Kidney epithelial cell (primary cell): Measurements from ENCODE around the gene NARF. TPM values are rescaled to one million over a fixed set of nuclear protein-coding genes. Genes with fewer than 3 reads are reported as not detected.

Experiments used
- DNase-seq: peaks from one replicate; pipeline ENCODE4 v3.0.0-alpha.2; 2010; ENCODE audit warnings: low read depth
- H3K27me3 ChIP-seq: 2 replicates; pipeline ENCODE4 v1.6.0; 2011; ENCODE audit warnings: low read length; ENCODE audit not compliant: control insufficient read depth, insufficient read depth
- H3K36me3 ChIP-seq: 2 replicates; pipeline ENCODE4 v1.5.1; 2011; ENCODE audit warnings: low read length; ENCODE audit not compliant: control insufficient read depth, insufficient read depth
- H3K4me3 ChIP-seq: 2 replicates; pipeline ENCODE4 v1.5.1; 2011; ENCODE audit warnings: low read depth, mild to moderate bottlenecking, control low read depth, low read length
- total RNA-seq: library from RNA; depleted of rRNA; stranded (reverse); fragments of >200 nt; gene quantifications from 2 replicates; pipeline ENCODE4 v1.2.3, GENCODE V29; 2015
- TF ChIP-seq, protein P1 (sequence below): IDR thresholded peaks from 2 replicates; pipeline ENCODE4 v1.5.1; 2011; ENCODE audit warnings: mild to moderate bottlenecking, moderate library complexity, low read length, control low read depth, inconsistent platforms; ENCODE audit not compliant: insufficient read depth, poor library complexity, severe bottlenecking

The NARF gene
- total RNA-seq, 1 donor from 2014 or later, result 59.9 TPM

DNA sequence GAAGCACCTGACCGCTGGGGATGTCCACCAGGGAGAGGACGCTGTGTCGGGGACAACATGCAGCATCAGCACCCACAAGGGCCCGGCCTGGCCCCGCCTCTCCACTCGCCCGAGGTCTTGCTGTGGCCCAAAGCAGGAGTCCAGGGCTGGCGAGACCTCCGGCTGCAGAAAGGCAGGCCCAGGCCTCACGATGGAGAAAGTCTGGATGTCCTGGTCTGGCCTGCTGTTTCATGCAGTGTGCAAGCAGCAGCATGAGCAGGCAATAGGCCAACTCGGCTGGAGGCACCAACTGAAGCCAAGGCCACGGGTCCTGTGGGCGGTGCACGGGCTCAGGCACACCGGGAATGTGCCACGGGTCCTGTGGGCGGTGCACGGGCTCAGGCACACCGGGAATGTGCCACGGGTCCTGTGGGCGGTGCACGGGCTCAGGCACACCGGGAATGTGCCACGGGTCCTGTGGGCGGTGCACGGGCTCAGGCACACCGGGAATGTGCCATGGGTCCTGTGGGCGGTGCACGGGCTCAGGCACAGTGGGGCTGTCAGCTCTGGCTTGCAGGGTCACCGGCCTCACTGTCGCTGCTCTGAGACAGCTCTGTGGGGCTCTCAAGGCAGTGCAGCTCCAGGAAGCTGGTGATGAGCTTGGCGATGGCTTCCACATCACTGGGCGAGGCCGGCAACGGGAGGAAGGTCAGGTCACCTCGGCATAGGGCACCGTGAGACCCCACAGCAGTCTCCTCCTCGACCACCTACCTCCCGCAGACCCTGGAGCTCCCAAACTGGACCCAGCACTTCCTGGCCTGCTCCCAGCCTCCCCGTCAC lies 14.9 kb upstream of the NARF start:
- TF ChIP-seq, protein P1, sequence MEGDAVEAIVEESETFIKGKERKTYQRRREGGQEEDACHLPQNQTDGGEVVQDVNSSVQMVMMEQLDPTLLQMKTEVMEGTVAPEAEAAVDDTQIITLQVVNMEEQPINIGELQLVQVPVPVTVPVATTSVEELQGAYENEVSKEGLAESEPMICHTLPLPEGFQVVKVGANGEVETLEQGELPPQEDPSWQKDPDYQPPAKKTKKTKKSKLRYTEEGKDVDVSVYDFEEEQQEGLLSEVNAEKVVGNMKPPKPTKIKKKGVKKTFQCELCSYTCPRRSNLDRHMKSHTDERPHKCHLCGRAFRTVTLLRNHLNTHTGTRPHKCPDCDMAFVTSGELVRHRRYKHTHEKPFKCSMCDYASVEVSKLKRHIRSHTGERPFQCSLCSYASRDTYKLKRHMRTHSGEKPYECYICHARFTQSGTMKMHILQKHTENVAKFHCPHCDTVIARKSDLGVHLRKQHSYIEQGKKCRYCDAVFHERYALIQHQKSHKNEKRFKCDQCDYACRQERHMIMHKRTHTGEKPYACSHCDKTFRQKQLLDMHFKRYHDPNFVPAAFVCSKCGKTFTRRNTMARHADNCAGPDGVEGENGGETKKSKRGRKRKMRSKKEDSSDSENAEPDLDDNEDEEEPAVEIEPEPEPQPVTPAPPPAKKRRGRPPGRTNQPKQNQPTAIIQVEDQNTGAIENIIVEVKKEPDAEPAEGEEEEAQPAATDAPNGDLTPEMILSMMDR, result no peak
- Histone ChIP-seq H3K4me3 (no peak overlapping the region), H3K36me3 (peaks cover 3% of the 10 kb centered on the region)

GRCh38 chr17:82444284-82444893 lies 14.2 kb upstream of the NARF start:
- TF ChIP-seq, protein P1, result no peak
- DNase-seq, result no peak
- Histone ChIP-seq H3K36me3 (peaks cover 3% of the 10 kb centered on the region), H3K27me3 (no peaks in the 10 kb centered on the region), H3K4me3 (no peak overlapping the region)

More for the DNA sequence above, 14.9 kb upstream of the NARF start:
- no peak for DNase-seq
- no peaks in the 10 kb centered on the region for H3K27me3 ChIP-seq

DNA sequence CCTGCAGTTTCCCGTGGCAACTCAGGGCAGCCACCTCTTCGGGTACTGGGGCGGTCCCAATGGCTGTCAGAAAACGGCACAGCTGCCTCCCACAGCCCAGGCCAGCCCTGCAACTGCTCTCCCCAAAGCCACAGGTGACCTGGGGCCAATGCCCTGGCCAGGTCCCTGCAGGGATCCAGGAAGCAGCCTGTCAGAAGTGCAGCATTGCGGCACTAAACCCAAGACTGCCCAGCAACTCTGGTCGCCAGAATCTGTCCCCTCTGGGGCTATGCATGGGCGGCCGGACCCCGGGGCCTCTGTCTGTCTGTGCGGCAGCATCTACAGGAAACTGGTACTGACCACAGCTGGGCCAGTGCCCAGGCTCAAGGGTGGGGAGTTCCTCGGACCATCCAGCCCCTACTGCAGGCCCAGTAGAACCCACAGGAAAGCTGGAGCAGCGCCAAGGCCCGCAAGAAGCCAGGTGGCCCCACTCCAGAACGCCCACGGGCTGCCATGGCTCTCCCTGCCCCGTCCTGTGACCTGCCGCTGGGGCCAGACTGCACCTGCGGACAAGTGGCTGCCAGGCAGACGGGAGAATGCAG lies 13.5 kb upstream of the NARF start:
- no peak for DNase-seq
- Histone ChIP-seq H3K4me3 (no peak overlapping the region), H3K27me3 (no peaks in the 10 kb centered on the region), H3K36me3 (peaks cover 3% of the 10 kb centered on the region)
- TF ChIP-seq, protein P1, result no peak

- TF ChIP-seq, protein P1, result no peak
- H3K27me3 ChIP-seq, result no peaks in the 10 kb centered on the region
- no peak for DNase-seq
- peaks cover 3% of the 10 kb centered on the region for H3K36me3 ChIP-seq
- no peak overlapping the region for H3K4me3 ChIP-seq
These were observed 13.0 kb upstream of the NARF start for GRCh38 chr17:82445542-82445941.

GRCh38 chr17:82446124-82446523 lies 12.4 kb upstream of the NARF start:
- Histone ChIP-seq H3K27me3 (no peaks in the 10 kb centered on the region), H3K4me3 (no peak overlapping the region), H3K36me3 (peaks cover 3% of the 10 kb centered on the region)
- DNase-seq, result no peak
- TF ChIP-seq, protein P1, result no peak
